ENCODE results near the gene CLCN2. TPM values are rescaled to one million over a fixed set of nuclear protein-coding genes. Genes with fewer than 3 reads are reported as not detected.

Gene CLCN2
- total and polyA plus RNA-seq, 10 donors = 1.6 to 6.4 (median 3.7) TPM

- Histone ChIP-seq H3K4me1 (peaks cover 20 to 58% (median 52%) of the 10 kb centered on the region in 6 donors), H3K36me3 (peaks cover 0 to 47% (median 23%) of the 10 kb centered on the region in 6 donors), H3K4me3 (peak overlapping the region; percentile 62 to 91 (median 72)), H3K27me3 (replicated peaks in 1 of 7) (no peaks in the 10 kb centered on the region), H3K9me3 (no peaks in the 10 kb centered on the region), H3K27ac (peak overlapping the region; percentile 79 to 99 (median 95))
- peak; percentile 94 for DNase-seq
- TF ChIP-seq POLR2AphosphoS5 (IDR thresholded peaks at IDR 0.05) = peak; percentile 61 to 90 (median 82)
- peak in 2 of 3 donors; percentile 15 to 22 for TF ChIP-seq POLR2A (IDR thresholded peaks at IDR 0.05)
- no peak for TF ChIP-seq CTCF (IDR thresholded peaks at IDR 0.05 in 8 of 11, conservative IDR thresholded peaks at IDR 0.05 in 3 of 11)
- intact Hi-C loops (cut with DNase I; ENCODE audit: low total_unique reads) = loop anchor here (10.0 kb wide), 1 partner anchor 130 kb away; the partner anchor contains the start of gene ABCF3
- 0 to 2% (median 1%) methylated on average over 29 to 89 of the region's 89 CpGs for WGBS, 5 donors
These were observed 46.5 kb downstream of the CLCN2 start for GRCh38 chr3:184314700-184315542.

DNA sequence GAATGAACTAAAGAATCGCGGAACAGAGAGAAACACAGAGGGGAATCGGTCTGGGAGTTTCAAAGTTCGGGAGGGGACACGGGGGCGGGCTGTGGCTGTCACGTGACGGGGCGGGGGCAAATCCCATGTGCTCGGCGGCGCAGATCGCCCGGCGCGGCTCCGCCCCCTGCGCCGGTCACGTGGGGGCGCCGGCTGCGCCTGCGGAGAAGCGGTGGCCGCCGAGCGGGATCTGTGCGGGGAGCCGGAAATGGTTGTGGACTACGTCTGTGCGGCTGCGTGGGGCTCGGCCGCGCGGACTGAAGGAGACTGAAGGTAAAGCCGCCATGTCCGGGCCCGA is 47.1 kb downstream of the CLCN2 start, which contains the start of gene EIF4G1:
Gene EIF4G1, plus strand, starts transcription at position 244 of the 337 bp plus-strand sequence. CDS start 1,191 bp downstream, outside the sequence.
- Histone ChIP-seq H3K4me1 (peaks cover 20 to 52% (median 48%) of the 10 kb centered on the region in 6 donors), H3K9me3 (no peaks in the 10 kb centered on the region), H3K4me3 (peak within 1 kb of the TSS; percentile 62 to 91 (median 72)), H3K36me3 (peaks cover 0 to 47% (median 24%) of the 10 kb centered on the region in 6 donors), H3K27me3 (replicated peaks in 1 of 7) (no peaks in the 10 kb centered on the region), H3K27ac (peak within 1 kb of the TSS; percentile 79 to 99 (median 95))
- intact Hi-C loops (cut with DNase I; ENCODE audit: low total_unique reads) = loop anchor here (10.0 kb wide), 1 partner anchor 130 kb away; the partner anchor contains the start of gene ABCF3
- DNase-seq = peak; percentile 98
- peak in 1 of 11 experiments; percentile 15 for TF ChIP-seq CTCF (IDR thresholded peaks at IDR 0.05 in 8 of 11, conservative IDR thresholded peaks at IDR 0.05 in 3 of 11)
- TF ChIP-seq POLR2AphosphoS5 (IDR thresholded peaks at IDR 0.05) = peak; percentile 84 to 92 (median 92)
- TF ChIP-seq POLR2A (IDR thresholded peaks at IDR 0.05) = peak in 1 of 3 donors; percentile 52
- WGBS, 5 donors = 0 to 1% (median 1%) methylated on average over 29 to 40 of the region's 40 CpGs

- no peak for DNase-seq
- no peak overlapping the region for H3K27ac ChIP-seq
- TF ChIP-seq CTCF (IDR thresholded peaks at IDR 0.05 in 8 of 11, conservative IDR thresholded peaks at IDR 0.05 in 3 of 11) = no peak
- no peak for TF ChIP-seq POLR2A (IDR thresholded peaks at IDR 0.05)
- no peaks in the 10 kb centered on the region for H3K9me3 ChIP-seq
- H3K27me3 ChIP-seq (replicated peaks in 1 of 7) = no peaks in the 10 kb centered on the region
- intact Hi-C loops (cut with DNase I; ENCODE audit: low total_unique reads) = loop anchor here (10.0 kb wide), 1 partner anchor 127 kb away; the partner anchor contains the start of gene ABCF3
- H3K36me3 ChIP-seq = peaks cover 6 to 47% (median 28%) of the 10 kb centered on the region in 6 donors
- no peak overlapping the region for H3K4me3 ChIP-seq
- peaks cover 8 to 25% (median 22%) of the 10 kb centered on the region in 6 donors for H3K4me1 ChIP-seq
These were observed 49.8 kb downstream of the CLCN2 start for GRCh38 chr3:184311633-184312032.

DNA sequence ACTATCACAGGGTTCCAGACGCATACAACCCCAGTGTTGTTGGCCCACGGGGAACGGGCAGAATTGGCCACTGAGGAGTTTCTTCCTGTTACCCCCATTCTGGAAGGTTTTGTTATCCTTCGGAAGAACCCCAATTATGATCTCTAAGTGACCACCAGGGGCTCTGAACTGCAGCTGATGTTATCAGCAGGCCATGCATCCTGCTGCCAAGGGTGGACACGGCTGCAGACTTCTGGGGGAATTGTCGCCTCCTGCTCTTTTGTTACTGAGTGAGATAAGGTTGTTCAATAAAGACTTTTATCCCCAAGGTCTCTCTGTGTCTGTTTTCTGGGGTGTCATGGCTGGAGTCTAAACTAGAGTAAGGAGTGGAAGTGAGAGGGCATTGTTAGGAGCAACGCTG is 52.7 kb downstream of the CLCN2 start:
- Histone ChIP-seq H3K36me3 (peaks cover 14 to 67% (median 57%) of the 10 kb centered on the region in 6 donors), H3K27me3 (replicated peaks in 1 of 7) (no peaks in the 10 kb centered on the region), H3K4me3 (no peak overlapping the region), H3K4me1 (peaks cover 0 to 3% (median 2%) of the 10 kb centered on the region in 6 donors), H3K27ac (no peak overlapping the region), H3K9me3 (no peaks in the 10 kb centered on the region)
- TF ChIP-seq CTCF (IDR thresholded peaks at IDR 0.05 in 8 of 11, conservative IDR thresholded peaks at IDR 0.05 in 3 of 11) = no peak
- no peak for TF ChIP-seq POLR2AphosphoS5 (IDR thresholded peaks at IDR 0.05)
- no peak for TF ChIP-seq POLR2A (IDR thresholded peaks at IDR 0.05)
- intact Hi-C loops (cut with DNase I; ENCODE audit: low total_unique reads) = no loop called here
- 72 to 78% (median 74%) methylated on average over 7 of the region's 7 CpGs for WGBS, 5 donors
- DNase-seq = no peak

Measured in spleen (tissue), 11 donors.